ENCODE measurements around the gene PEX16.

PEX16 gene

DNA sequence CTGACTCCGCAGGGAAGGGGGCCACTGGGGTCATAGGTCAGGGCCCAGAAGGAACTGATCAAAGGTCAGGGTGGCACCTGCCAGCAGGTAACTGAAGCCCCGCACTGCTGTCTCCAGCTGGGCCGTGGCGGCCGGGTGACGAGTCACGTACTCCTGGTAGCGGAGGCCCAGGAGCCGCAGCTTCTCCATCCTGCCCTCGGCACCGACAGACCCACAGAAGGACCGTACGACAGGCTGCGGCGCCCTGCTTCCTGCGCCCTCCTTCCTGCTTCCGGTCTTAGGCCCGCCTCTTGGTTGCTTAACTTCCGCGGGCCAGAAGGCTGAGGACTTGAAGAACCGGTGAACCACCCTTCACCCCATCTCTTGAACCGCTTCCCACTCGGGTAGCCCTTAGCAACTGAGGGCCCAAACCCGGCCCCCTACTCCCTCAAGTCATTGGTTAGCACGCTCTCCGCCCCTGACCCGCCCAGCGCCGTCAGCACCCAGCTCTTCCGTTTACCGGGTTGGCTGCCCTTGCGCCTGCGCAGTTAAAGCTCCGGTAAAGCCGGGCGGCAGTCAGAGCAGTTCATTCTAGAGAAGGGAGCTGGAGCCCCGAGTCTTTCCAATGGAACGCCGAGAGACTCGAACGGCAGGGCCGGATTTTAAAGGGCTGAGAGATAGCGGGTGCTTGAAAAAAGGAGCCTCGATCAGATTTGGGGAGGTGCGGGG is at the start of gene PEX16:
PEX16 (minus strand) TSS at position 255 of the 708 bp plus-strand sequence; CDS start at position 189, 66 bp downstream.
- TF ChIP-seq CTCF (conservative IDR thresholded peaks at IDR 0.05), result no peak

GRCh38 chr11:45964911-45965389 is 47.3 kb upstream of the PEX16 start:
- peak overlapping the region; percentile 66 for H3K27ac ChIP-seq
- peak; percentile 95 for TF ChIP-seq CTCF (conservative IDR thresholded peaks at IDR 0.05)

More for the DNA sequence above, at the start of gene PEX16:
- peak within 1 kb of the TSS; percentile 99 for H3K27ac ChIP-seq

GRCh38 chr11:45961751-45962240 is 44.1 kb upstream of the PEX16 start:
- TF ChIP-seq CTCF (conservative IDR thresholded peaks at IDR 0.05), result no peak
- H3K27ac ChIP-seq, result no peak overlapping the region

DNA sequence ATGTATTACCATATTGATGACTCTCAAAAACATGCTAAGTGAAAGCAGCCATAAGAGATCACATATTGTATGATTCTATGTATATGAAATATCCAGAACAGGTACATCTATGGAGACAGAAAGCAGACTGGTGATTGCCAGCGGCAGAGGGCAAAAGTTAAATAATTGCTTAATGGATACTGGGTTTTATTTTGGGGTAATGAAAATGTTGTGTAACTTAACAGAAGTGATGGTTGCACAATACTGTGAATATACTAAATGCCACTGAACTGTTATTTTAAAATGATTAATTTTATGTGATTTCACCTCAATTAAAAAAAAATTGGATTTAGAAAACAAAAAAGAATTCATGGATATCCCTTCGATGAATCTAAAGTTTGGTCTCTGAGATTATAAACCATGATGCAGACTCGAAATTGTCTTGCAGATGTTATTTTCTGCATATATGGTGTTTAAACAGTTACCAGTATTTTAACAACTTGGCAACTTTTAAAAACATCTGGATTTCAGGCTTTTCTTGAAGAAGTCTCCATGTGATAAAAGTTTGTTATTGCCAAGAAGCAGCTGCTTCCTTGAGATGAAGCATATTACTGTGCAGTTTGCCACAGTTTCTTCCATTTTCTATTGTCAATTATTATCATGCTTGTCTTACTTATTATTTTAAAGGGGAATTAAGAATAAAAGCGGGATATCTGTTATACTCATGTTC is 42.9 kb upstream of the PEX16 start:
- no peak overlapping the region for H3K27ac ChIP-seq
- no peak for TF ChIP-seq CTCF (conservative IDR thresholded peaks at IDR 0.05)

DNA sequence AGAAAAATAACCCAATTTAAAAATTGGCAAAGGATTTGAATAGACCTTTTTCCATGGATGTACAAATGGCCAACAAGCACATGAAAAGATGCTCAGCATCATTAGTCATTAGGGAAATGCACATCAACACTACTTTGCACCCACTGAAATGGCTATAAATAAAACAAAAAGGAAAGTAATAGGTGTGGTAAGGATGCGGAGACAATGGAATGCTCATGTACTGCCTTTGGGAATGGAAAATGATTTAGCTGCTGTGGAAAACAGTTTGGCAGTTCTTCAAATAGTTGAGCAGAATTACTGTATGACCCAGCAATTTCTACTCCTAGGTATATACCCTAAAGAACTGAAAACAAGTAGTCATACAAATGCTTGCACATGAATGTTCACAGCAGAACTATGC is 42.2 kb upstream of the PEX16 start:
- no peak for TF ChIP-seq CTCF (conservative IDR thresholded peaks at IDR 0.05)

DNA sequence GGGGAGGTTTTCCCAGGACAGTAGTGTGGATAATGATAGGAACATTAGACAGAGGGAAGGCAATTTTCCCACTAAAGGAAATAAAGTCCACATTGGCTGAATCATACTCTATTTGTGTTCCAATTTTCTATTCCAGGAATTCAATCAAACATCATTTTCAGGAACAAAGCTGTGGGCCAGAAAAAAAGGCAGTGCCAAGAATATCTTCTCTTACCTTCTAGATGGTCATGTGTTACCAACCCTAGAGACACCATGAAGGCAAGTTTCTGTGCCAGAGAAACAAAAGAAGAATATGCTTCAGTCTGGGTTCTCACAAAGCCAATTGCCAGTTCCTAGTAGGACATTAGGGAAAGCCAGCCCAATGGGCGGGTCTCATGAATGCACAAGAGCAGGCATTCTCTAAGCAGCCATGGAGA is 32.3 kb upstream of the PEX16 start:
- no peak for TF ChIP-seq CTCF (conservative IDR thresholded peaks at IDR 0.05)
- H3K27ac ChIP-seq, result no peak overlapping the region

More for the DNA sequence above, 42.2 kb upstream of the PEX16 start:
- H3K27ac ChIP-seq, result no peak overlapping the region

- no peak for TF ChIP-seq CTCF (conservative IDR thresholded peaks at IDR 0.05)
- no peak overlapping the region for H3K27ac ChIP-seq
Observed at GRCh38 chr11:45948356-45948755, 30.7 kb upstream of the PEX16 start.

All from VCaP (cell line).